HG03135 (cell line): ENCODE data around the gene SUOX.
"Not testable (repeated sequence)": the region's sequence is repeated elsewhere in the genome, so short reads cannot be mapped to it uniquely, and the experiment has no call there.

Experiments
- ATAC-seq: cut with Tn5 transposase; IDR thresholded peaks from one replicate; pipeline ENCODE4 v1.9.1; 2021; ENCODE audit warnings: mild to moderate bottlenecking, moderate library complexity; ENCODE audit not compliant: unreplicated experiment

SUOX gene

GRCh38 chr12:56017181-56017580 is 20.1 kb downstream of the SUOX start:
- ATAC-seq = no peak

- ATAC-seq = no peak
Observed at GRCh38 chr12:56018356-56018755, 21.3 kb downstream of the SUOX start.

- no peak for ATAC-seq
Observed at GRCh38 chr12:56020423-56021184, 23.5 kb downstream of the SUOX start, which contains the start of gene IKZF4. TSS of gene IKZF4 (plus strand) at chr12:56021043. CDS start at chr12:56021494, 451 bp downstream.

- no peak for ATAC-seq
Observed at GRCh38 chr12:56021889-56022497, 24.9 kb downstream of the SUOX start.

- no peak for ATAC-seq
Observed at GRCh38 chr12:56028511-56029165, 31.6 kb downstream of the SUOX start.

GRCh38 chr12:56029166-56029519 is 32.1 kb downstream of the SUOX start:
- no peak for ATAC-seq

- peak; percentile 66 for ATAC-seq
Observed at GRCh38 chr12:56029666-56030293, 32.7 kb downstream of the SUOX start.

GRCh38 chr12:56031987-56032386 is 34.9 kb downstream of the SUOX start:
- ATAC-seq = no peak

GRCh38 chr12:56034586-56035332 is 37.7 kb downstream of the SUOX start:
- ATAC-seq = no peak

- no peak for ATAC-seq
Observed at GRCh38 chr12:56037161-56037560, 40.1 kb downstream of the SUOX start.

- no peak for ATAC-seq
Observed at GRCh38 chr12:56038022-56038655, 41.1 kb downstream of the SUOX start.

GRCh38 chr12:56040151-56040550 is 43.1 kb downstream of the SUOX start:
- no peak for ATAC-seq

GRCh38 chr12:56040963-56041551 is 44.0 kb downstream of the SUOX start:
- no peak for ATAC-seq

- peak; percentile 93 for ATAC-seq
Observed at GRCh38 chr12:56041552-56042429, 44.7 kb downstream of the SUOX start, which contains the start of gene RPS26. TSS of gene RPS26 (plus strand) at chr12:56041918. CDS start at chr12:56042167, 249 bp downstream.

- not testable (repeated sequence) for ATAC-seq
Observed at GRCh38 chr12:56042430-56042813, 45.3 kb downstream of the SUOX start.

- no peak for ATAC-seq
Observed at GRCh38 chr12:56042843-56043242, 45.8 kb downstream of the SUOX start.

GRCh38 chr12:56046027-56046780 is 49.1 kb downstream of the SUOX start:
- no peak for ATAC-seq

GRCh38 chr12:56053407-56053893 is 56.4 kb downstream of the SUOX start:
- ATAC-seq = no peak
